NCI-H524 treated with DMSO at 0.1 percent for 48 hours (cell line): ENCODE data around the gene CORO2A.

Experiments used
- DNase-seq: peaks from one replicate; lab custom pipeline; 2025; lab: John Stamatoyannopoulos, UW

Gene CORO2A

DNA sequence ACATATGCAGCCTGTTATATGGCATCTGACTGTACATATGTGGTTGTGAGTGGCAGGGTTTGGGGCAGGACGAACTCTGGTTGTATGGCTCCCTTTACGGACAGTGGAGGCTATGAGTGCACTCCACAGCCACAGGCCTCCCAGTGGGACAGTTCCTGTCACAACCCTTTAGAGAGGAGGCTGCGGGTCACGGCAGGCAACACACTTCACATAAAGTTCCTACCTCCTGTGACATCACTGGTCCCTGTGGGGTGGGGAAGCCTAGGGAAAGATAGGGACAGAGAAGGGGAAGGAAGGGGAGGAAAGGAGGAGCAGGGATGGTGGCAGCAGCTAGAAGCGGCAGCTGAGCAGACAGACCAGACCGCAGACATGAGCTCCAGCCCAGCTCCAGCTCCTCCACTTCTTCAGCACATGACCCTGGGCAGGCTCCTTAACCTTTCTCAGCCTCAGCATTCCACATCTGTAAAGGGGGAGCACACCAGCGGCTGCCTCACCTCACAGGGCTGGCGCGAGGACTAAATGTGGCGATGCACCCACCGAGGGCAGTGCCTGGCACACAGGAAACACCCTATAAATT, 27.4 kb upstream of the CORO2A start:
- no peak for DNase-seq

- DNase-seq, result no peak
These were observed 26.9 kb upstream of the CORO2A start for GRCh38 chr9:98219364-98219716.

- DNase-seq, result no peak
These were observed 26.3 kb upstream of the CORO2A start for GRCh38 chr9:98218562-98219363.

DNA sequence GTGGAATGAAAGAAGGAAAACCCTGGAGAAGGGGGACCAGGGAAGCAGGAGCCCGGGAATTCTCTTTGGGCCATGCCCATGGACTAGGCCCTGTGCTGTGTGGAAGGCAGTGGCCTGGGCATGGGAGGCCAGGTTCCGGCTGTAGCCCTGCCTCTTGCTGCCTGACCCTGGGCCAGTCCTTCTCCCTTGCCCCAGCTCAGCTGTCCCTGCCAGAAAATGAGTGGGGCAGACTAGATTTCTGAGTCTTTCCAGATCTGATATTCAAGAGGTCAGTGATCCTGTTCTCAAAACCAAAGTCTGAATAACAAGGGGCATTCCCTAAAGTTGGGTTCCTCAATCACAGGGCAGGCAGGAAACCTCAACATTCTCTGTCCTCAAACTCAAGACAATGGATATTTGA, 24.8 kb upstream of the CORO2A start:
- no peak for DNase-seq

- DNase-seq, result no peak
These were observed 24.0 kb upstream of the CORO2A start for GRCh38 chr9:98216391-98216790.

DNA sequence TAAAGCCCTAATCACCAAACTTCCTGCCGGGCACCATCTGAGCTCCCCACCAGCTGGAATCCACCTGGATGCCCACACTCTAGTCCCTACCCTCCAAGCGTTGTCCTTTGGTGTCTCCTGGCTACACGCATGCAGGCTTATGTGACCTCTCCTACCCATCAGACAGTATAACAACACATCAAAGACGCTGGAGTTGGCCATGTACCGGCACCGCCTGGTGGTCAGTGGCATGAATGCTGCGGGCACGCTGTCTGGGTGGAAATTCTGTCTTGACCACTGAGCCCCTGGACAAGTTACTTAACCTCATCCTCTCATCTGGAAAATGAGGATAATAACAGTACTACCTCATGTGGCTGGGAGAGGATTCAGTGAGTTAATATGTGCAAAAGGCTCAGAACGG, 23.4 kb upstream of the CORO2A start:
- no peak for DNase-seq

GRCh38 chr9:98215271-98215670, 22.8 kb upstream of the CORO2A start:
- DNase-seq, result no peak

- no peak for DNase-seq
These were observed 22.4 kb upstream of the CORO2A start for GRCh38 chr9:98214811-98215210.

DNA sequence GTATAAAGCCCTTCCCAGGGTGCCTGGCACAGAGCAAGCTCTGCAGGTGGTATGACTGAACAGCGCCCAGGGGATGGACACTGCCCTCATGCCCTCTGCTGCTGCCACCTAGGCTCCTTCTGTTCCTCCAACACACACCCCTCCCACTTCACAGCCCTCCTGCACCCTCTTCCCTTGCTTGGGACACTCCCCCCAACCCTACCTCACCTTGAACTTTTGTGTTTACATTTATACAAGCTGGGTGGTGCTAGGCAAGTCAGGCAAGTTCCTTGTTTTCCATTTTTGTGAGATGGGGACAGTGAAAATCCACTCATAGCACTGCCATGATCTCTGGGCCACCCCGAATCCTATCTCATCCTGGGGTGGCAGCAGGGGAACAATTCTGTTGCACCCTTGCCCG, 18.8 kb upstream of the CORO2A start:
- no peak for DNase-seq

GRCh38 chr9:98210435-98210834, 18.0 kb upstream of the CORO2A start:
- no peak for DNase-seq

GRCh38 chr9:98209530-98209929, 17.1 kb upstream of the CORO2A start:
- DNase-seq, result no peak

DNA sequence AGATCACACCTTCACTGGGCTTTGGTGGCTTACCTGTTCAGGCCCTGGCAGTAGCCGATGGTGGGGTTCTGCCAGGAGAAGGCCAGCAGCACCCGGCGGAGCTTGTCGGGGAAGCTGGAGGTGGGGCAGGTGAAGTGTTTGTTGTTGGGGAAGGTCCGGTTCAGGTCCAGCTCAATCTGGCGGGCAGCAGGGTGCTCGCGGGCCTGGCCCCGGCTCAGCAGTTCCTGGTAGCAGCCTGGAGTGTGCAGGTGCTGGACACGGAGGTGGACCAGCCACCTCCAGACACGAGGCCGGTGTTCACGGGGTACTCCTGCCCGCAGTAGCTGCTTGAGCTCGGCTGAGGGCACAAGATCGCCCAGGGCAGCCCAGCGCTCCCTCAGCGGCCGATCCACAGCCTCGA, 16.2 kb upstream of the CORO2A start:
- DNase-seq, result no peak

DNA sequence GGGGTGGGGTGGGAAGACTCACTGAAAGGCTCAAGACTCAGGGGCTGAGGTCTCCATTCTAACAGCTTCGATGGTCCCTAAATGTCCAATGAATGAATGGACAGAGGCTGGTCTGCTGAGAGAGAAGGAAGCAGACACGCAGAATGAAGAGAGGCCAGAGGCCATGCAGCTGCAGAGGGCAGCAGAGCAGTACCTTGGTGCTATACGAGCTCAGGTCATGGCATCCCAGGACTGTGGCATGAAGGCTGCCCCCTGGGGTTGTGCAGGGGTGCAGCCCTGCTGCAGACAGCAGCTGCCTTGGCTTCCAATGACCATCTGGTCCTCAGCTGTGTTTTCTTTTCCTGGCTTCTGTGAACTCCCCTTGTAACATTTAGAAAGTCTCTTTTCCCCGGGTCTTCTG, 15.2 kb upstream of the CORO2A start:
- DNase-seq, result no peak

DNA sequence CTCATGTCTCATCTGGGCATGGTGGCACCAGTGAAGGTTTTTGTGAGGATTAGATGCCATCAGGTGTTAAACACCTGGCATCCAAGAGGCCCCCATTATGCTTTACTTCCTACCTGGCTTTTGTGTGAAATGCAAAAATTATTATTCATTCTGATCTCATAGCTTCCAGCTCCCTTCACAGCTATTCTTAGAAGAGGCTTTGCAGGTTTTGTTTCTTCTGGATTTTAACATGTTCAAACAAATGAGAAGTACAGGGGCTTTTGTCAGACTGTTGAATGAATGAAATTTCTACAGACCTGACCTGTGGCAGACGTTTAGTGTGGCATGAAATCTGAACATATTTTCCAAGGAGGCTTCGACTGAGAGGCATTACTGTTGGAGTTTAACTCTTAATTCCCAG, 14.3 kb upstream of the CORO2A start:
- no peak for DNase-seq

GRCh38 chr9:98204692-98205091, 12.3 kb upstream of the CORO2A start:
- no peak for DNase-seq

GRCh38 chr9:98203153-98203552, 10.7 kb upstream of the CORO2A start:
- DNase-seq, result no peak

GRCh38 chr9:98202252-98202651, 9.8 kb upstream of the CORO2A start:
- no peak for DNase-seq

- no peak for DNase-seq
These were observed 9.3 kb upstream of the CORO2A start for GRCh38 chr9:98201749-98202148.

GRCh38 chr9:98201102-98201501, 8.7 kb upstream of the CORO2A start:
- no peak for DNase-seq

DNA sequence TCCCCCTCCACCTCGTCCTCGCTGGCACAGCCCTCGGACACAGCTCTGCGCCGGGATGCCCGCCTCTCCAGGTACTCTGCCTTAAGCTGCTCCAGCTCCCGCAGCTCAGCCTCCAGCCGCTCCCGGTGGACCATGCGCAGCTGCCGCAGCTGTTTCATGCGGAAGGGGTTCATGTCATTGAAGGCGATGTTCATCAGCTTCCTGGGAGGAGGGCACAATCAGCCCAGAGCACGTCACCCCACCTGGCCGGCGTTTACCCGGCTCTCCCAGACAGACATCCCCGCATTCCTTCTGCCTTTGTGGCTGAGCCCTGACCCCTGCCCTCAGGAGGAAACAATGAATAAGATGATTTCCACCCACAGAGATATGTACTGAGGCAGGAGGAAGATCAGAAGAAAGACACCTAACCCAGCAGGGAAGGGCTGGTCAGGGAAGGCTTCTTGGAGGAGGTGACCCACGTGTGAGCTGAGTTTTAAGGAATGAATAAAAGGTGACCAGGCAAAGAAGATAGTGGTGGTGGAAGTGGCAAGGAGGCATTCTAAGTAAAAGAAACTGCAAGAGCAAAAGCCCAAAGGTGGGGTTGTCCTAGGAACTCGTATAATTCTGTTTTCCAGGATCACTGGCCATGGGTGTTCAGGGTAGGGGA, 7.1 kb upstream of the CORO2A start:
- no peak for DNase-seq

DNA sequence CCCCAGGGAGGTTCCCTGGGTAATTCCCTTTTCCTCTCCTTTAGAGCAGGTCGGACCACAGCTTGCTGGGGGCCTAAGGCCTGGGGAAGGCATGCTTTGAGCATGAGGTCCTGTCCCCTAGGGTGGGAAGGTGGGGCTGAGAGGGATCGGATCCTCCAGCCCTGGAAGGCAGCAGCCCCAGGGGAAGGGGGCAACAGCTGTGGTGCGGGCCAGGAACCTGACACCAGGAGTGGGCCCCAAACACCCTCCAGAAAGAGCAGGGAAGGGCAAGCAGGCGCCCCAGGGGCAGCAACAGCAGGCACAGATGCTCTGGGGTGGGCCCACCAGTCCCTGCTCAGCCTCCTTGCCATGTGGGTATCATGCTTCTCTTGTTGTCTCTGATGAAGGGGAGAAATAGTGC, 3.2 kb upstream of the CORO2A start:
- DNase-seq, result peak; percentile 70

GRCh38 chr9:98193336-98193944, 1.0 kb upstream of the CORO2A start:
- DNase-seq, result no peak
